Measurements from ENCODE around the gene KIN.
"Not testable (repeated sequence)": the region's sequence is repeated elsewhere in the genome, so short reads cannot be mapped to it uniquely, and the experiment has no call there.

KIN gene

GRCh38 chr10:7722927-7723529, 64.8 kb downstream of the KIN start:
- no peak for DNase-seq (ENCODE audit: low read depth)

GRCh38 chr10:7720478-7720877, 67.3 kb downstream of the KIN start:
- no peak for DNase-seq (ENCODE audit: low read depth)

- no peak for DNase-seq (ENCODE audit: low read depth)
Observed at GRCh38 chr10:7718685-7719084, 69.1 kb downstream of the KIN start.

- DNase-seq (ENCODE audit: low read depth), result no peak
Observed at GRCh38 chr10:7717767-7718166, 70.0 kb downstream of the KIN start.

GRCh38 chr10:7715515-7715914, 72.3 kb downstream of the KIN start:
- no peak for DNase-seq (ENCODE audit: low read depth)

GRCh38 chr10:7711075-7711474, 76.7 kb downstream of the KIN start:
- DNase-seq (ENCODE audit: low read depth), result not testable (repeated sequence)

GRCh38 chr10:7710446-7710845, 77.3 kb downstream of the KIN start:
- DNase-seq (ENCODE audit: low read depth), result no peak

DNA sequence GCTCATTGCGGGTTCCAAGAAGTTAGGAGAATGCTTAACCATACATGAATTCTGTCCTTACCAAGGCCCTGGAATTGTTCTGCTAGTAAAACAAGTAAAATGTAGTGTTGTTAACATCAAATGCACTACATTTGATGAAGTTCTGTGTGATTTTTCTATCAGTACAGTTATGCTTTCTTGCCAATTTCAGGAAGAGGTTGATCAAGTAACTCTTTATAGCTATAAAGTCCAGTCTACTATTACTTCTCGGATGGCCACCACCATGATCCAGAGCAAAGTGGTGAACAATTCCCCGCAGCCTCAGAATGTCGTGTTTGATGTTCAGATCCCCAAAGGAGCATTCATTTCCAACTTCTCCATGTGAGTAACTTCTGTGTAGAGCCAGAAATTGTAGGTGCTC, 79.0 kb downstream of the KIN start:
- DNase-seq (ENCODE audit: low read depth), result no peak

DNA sequence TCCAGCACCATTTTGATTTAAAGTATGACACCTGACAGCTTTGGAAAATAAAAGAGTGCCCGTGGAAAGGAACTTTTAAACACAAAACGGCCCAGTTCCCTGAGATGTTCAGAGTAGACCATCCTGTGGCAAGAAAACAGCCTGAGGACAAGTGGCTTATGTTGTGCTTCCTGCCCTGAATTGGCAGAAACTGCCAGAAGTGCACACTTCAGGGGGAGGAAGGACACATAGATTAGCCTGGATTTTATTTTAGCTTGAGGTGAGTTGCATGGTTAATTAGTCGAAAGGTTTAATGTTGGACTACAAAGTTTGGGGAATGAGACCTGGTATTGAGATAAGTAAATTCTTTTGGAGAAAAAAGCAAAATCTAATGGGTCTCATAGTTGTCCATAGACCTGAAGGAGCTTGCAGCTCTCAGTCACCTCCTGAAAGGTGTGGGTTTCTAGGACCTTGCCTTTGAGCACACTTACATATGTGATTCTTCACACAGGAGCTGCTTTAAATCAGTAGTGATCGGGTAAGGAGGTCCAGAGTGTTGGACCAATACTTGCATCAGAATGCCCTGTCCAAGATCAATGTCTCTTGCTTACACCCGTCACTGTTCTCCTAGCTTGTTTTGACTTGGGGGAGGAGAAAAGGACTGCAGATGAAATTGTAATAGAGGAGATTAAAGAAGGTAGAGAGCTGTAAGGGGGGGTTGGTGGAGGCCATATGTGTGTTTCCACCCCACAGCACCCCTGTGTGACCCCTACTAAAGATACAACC, 79.8 kb downstream of the KIN start:
- DNase-seq (ENCODE audit: low read depth), result no peak

DNA sequence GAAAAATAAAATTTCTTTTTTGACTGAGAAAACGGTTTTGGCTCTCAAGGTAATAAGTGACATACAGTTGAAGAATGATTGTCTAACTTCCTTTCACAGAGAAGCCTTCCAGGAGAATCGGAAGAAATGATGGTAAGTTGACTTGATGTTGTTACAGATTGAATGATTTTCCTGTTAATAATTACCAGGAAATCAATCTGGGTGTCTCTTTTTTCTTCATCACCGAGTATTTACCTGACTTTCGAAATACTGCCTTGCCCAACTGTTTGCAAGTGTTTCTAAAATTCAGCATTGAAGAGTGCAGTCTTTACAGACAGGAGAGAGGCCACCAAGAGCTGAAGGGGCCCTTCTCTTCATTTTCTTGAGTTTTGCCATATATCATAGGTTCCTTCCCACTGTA, 80.7 kb downstream of the KIN start:
- DNase-seq (ENCODE audit: low read depth), result no peak

GRCh38 chr10:7706534-7707073, 81.2 kb downstream of the KIN start:
- DNase-seq (ENCODE audit: low read depth), result no peak

DNA sequence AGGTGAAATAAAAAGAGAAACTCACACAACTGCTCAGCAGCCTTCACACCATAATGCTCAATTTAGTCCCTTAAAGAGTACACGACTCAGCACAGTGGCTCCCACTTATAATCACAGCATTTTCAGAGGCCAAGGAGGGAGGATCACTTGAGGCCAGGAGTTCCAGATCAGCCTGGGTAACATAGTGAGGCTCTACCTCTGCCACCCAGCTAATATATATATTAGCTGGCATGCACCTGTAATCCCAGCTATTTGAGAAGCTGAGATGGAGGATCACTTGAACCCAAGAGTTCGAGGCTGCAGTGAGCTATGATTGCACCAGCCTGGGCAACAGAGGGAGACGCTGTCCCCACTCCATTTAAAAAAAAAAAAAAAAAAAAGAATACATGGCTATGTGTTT, 82.5 kb downstream of the KIN start:
- DNase-seq (ENCODE audit: low read depth), result no peak

GRCh38 chr10:7704071-7705016, 83.4 kb downstream of the KIN start:
- no peak for DNase-seq (ENCODE audit: low read depth)

DNA sequence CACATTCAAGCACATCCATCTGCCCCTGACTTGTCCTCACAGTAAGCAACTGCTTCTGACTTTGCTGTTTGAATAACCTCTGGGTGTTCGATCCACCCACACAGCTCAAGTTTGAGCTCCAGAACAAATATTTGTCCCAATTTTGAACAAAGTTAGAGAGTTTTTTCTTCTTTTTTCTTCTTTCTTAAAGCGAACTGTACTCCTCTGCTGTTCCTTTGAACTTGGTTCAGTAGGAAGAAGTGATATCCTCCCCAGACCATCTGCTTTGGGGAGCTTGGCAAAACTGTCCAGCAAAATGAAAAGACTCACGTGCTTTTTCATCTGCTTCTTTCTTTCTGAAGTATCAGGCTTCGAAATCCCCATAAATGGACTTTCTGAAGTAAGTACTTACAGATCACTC, 84.7 kb downstream of the KIN start, which contains the start of gene ITIH2:
ITIH2 (plus strand) TSS at position 177 of the 400 bp plus-strand sequence; CDS start at position 296, 119 bp downstream.
- DNase-seq (ENCODE audit: low read depth), result no peak

- no peak for DNase-seq (ENCODE audit: low read depth)
Observed at GRCh38 chr10:7702288-7702812, 85.4 kb downstream of the KIN start.

- no peak for DNase-seq (ENCODE audit: low read depth)
Observed at GRCh38 chr10:7701158-7701742, 86.5 kb downstream of the KIN start.

Measured in HS-5 (cell line).